Measurements from ENCODE around the gene APC. TPM values are rescaled to one million over a fixed set of nuclear protein-coding genes. Genes with fewer than 3 reads are reported as not detected.
A peak's percentile ranks its signal among the peaks of the same experiment; 100 is the strongest.

The APC gene
- total and polyA plus RNA-seq, 2 donors (not counting 1 experiment from before 2014, with no cell fraction given), result 8.1 to 55.8 TPM

GRCh38 chr5:112787896-112788295, 50.2 kb downstream of the APC start:
- no CpG with 5 or more reads among the region's 3 CpGs for WGBS (ENCODE audit: insufficient coverage)
- H4K20me1 ChIP-seq (ENCODE audit: control insufficient read depth, insufficient read depth, low read length, poor library complexity, severe bottlenecking), result no peaks in the 10 kb centered on the region
- no peaks in the 10 kb centered on the region for H3K9me3 Mint-ChIP-seq (ENCODE audit: insufficient read depth)

DNA sequence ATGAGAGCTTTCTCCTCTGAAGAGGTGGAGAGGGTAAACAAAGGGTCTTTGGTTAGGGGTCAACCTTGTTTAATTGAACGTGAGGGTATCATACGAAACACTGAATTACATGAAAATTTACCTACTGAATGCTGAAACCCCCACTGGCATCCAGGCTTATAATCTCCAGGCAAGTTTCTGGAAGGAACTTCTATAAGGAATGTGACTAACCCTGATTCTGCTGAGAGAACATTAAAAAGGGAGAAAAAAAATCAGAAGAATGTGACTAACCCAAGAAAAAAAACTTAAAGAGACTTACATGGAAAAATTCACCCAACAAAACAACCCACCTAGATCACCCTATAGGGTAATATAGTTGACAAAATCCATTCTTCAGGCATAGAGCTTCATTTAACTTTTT, 55.5 kb downstream of the APC start:
- ChIA-PET CTCF (interaction anchor here (1.0 kb wide), 1 partner anchor 130 kb away, joined by 3 read pairs; no protein-coding TSS in a partner anchor), POLR2A (no interaction called here)
- Mint-ChIP-seq H3K4me3 (no peak overlapping the region), H3K9me3 (ENCODE audit: insufficient read depth) (no peaks in the 10 kb centered on the region), H3K4me1 (peaks cover 37% of the 10 kb centered on the region), H3K27ac (peak overlapping the region; percentile 63), H3K27me3 (no peaks in the 10 kb centered on the region)
- Histone ChIP-seq H3K4me3 (ENCODE audit: control extremely low read depth in 1 of 5, extremely low read depth in 1 of 5, insufficient read depth in 1 of 5, low read depth in 2 of 5, low read length in 4 of 5) (no peak overlapping the region), H3K36me3 (replicated peaks in 1 of 2; ENCODE audit: control extremely low read depth in 1 of 2, control insufficient read depth in 1 of 2, extremely low read depth in 1 of 2, insufficient read depth in 2 of 2, low read length in 1 of 2) (peaks cover 12 to 24% of the 10 kb centered on the region in 2 experiments), H4K20me1 (ENCODE audit: control insufficient read depth, insufficient read depth, low read length, poor library complexity, severe bottlenecking) (no peaks in the 10 kb centered on the region), H3K27me3 (replicated peaks in 1 of 4; ENCODE audit: control extremely low read depth in 1 of 4, control insufficient read depth in 3 of 4, insufficient read depth in 4 of 4, low read length in 3 of 4) (no peaks in the 10 kb centered on the region), H3K4me1 (ENCODE audit: control insufficient read depth in 2 of 2, insufficient read depth in 2 of 2, low read length in 2 of 2) (peaks cover 22 to 23% of the 10 kb centered on the region in 2 donors), H2AFZ (ENCODE audit: insufficient read depth, low read depth, low read length, poor library complexity, severe bottlenecking) (no peak overlapping the region), H3K27ac (ENCODE audit: low read length in 2 of 2) (no peak overlapping the region), H3K9me3 (ENCODE audit: control extremely low read depth in 1 of 3, control insufficient read depth in 2 of 3, insufficient read depth in 1 of 3, low read length in 2 of 3) (no peaks in the 10 kb centered on the region), H3K4me2 (replicated peaks; ENCODE audit: low read depth, low read length, poor library complexity, severe bottlenecking) (no peak overlapping the region), H3K9ac (ENCODE audit: low read length) (no peak overlapping the region), H3K79me2 (ENCODE audit: control insufficient read depth, insufficient read depth, low read length) (peaks cover 4% of the 10 kb centered on the region)
- no CpG with 5 or more reads among the region's 2 CpGs for WGBS (ENCODE audit: insufficient coverage)
- DNase-seq, result no peak
- TF ChIP-seq CTCF (IDR thresholded peaks at IDR 0.05) (no peak), EZH2 (IDR thresholded peaks at IDR 0.05; ENCODE audit: borderline replicate concordance, insufficient read depth, low read depth, low read length, poor library complexity, severe bottlenecking) (no peak)
- ATAC-seq (ENCODE audit: low read depth), result no peak
- intact Hi-C loops (cut with micrococcal nuclease), result loop anchor here (10.0 kb wide), 1 partner anchor 52 kb away; no protein-coding TSS in a partner anchor

More at GRCh38 chr5:112787896-112788295, 50.2 kb downstream of the APC start:
- ATAC-seq (ENCODE audit: low read depth), result no peak
- Histone ChIP-seq H3K79me2 (ENCODE audit: control insufficient read depth, insufficient read depth, low read length) (peaks cover 5% of the 10 kb centered on the region), H3K9ac (ENCODE audit: low read length) (no peak overlapping the region), H3K9me3 (ENCODE audit: control extremely low read depth in 1 of 3, control insufficient read depth in 2 of 3, insufficient read depth in 1 of 3, low read length in 2 of 3) (no peaks in the 10 kb centered on the region), H3K36me3 (replicated peaks in 1 of 2; ENCODE audit: control extremely low read depth in 1 of 2, control insufficient read depth in 1 of 2, extremely low read depth in 1 of 2, insufficient read depth in 2 of 2, low read length in 1 of 2) (peaks cover 10% of the 10 kb centered on the region in 2 experiments), H3K4me1 (ENCODE audit: control insufficient read depth in 2 of 2, insufficient read depth in 2 of 2, low read length in 2 of 2) (no peaks in the 10 kb centered on the region), H3K4me3 (ENCODE audit: control extremely low read depth in 1 of 5, extremely low read depth in 1 of 5, insufficient read depth in 1 of 5, low read depth in 2 of 5, low read length in 4 of 5) (no peak overlapping the region), H3K4me2 (replicated peaks; ENCODE audit: low read depth, low read length, poor library complexity, severe bottlenecking) (no peak overlapping the region), H2AFZ (ENCODE audit: insufficient read depth, low read depth, low read length, poor library complexity, severe bottlenecking) (no peak overlapping the region), H3K27me3 (replicated peaks in 1 of 4; ENCODE audit: control extremely low read depth in 1 of 4, control insufficient read depth in 3 of 4, insufficient read depth in 4 of 4, low read length in 3 of 4) (no peaks in the 10 kb centered on the region), H3K27ac (ENCODE audit: low read length in 2 of 2) (no peak overlapping the region)
- Mint-ChIP-seq H3K27me3 (no peaks in the 10 kb centered on the region), H3K4me3 (no peak overlapping the region), H3K27ac (no peak overlapping the region), H3K4me1 (no peaks in the 10 kb centered on the region)
- POLR2A ChIA-PET, result no interaction called here
- TF ChIP-seq EZH2 (IDR thresholded peaks at IDR 0.05; ENCODE audit: borderline replicate concordance, insufficient read depth, low read depth, low read length, poor library complexity, severe bottlenecking) (no peak), CTCF (IDR thresholded peaks at IDR 0.05) (no peak)
- no peak for DNase-seq
- intact Hi-C loops (cut with micrococcal nuclease), result loop anchor here (5.0 to 10.0 kb wide), 2 partner anchors 34 to 1663 kb away; no protein-coding TSS in a partner anchor
- CTCF ChIA-PET, result interaction anchor here (0.8 kb wide), 1 partner anchor 227 kb away, joined by 3 read pairs; no protein-coding TSS in a partner anchor

Data from B cell (primary cell).